ENCODE measurements around the gene RNF31.

RNF31 gene

DNA sequence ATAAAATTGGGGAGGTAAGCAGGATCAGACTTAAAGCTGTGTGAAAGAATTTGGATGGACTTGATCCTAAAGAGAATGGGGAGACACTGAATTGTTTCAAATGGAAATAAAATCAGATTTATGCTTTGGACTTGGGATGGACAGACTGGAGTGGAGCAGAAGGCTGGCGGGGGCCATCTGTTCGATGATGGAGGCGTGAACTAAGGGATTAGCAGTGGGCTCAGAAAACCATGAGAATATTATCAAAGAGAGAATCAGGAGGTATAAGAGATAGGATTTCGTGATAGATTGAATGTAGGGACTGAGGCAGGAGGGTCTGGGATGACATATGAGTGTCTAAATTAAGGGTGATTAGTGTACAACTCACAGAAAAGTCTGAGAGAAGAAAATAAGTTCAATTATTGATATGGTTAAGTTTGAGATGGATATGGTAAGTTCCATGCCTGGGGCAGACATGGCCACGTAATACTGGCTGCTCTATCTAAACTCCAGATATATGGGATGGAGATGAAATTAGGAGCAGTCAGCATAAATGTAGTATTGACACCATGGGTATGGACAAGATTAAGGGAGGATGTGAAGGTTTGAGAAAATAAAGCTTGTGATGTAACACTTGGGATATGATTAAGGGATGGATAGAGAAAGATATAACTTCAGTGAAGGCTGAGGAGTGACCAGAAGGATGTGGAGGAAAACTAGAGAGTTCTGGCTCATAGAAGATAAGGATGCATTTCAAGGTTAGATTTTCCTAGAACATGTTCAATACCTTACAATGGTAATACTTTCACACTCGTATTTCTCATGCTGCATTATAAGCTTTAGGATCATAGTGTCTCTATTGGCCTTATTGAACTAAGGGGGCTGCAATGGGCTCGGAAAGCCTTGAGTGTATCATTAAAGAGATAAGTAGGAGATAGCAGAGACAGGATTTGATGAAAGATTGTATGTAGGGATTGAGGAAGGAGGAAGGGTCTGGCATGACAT, 57.2 kb downstream of the RNF31 start:
- DNase-seq = no peak

DNA sequence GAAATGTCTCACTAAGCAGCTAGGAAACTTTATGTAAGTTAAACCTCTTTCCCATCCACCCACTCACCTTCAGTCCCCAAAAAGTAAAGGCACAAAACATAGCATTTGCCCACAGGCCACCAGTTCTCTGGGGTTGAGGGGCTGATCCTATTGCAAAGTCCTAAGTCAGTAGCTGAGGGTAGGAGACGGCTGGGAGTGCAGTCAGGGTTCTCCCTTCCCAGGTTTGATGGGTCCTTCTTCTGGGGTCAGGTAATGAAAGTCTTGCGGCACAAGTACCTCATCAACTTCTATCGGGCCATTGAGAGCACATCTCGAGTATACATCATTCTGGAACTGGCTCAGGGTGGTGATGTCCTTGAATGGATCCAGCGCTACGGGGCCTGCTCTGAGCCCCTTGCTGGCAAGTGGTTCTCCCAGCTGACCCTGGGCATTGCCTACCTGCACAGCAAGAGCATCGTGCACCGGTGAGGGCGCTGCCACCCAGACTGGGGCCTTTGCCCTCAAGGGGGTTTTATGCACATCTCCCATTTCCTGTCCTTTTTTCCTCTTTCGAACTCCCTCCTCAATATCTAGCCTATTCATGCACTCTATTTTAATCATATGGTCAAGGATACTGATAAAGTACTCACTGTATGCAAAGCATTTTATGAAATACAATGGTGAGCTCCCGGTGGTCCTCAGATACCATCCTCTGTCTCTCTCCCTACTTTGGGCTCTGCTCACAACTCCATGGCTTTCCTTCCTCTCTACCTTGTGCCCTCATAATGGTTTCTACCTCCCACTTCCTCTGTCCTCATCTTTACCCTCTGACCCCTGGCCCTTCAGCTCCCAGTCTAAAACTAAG, 59.2 kb downstream of the RNF31 start:
- DNase-seq = no peak

DNA sequence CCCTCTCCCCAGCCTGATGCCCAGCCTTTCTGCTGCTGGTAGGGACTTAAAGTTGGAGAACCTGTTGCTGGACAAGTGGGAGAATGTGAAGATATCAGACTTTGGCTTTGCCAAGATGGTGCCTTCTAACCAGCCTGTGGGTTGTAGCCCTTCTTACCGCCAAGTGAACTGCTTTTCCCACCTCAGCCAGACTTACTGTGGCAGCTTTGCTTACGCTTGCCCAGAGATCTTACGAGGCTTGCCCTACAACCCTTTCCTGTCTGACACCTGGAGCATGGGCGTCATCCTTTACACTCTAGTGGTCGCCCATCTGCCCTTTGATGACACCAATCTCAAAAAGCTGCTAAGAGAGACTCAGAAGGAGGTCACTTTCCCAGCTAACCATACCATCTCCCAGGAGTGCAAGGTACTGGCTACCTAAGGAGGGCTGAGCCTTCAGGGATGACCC, 59.8 kb downstream of the RNF31 start:
- no peak for DNase-seq

DNA sequence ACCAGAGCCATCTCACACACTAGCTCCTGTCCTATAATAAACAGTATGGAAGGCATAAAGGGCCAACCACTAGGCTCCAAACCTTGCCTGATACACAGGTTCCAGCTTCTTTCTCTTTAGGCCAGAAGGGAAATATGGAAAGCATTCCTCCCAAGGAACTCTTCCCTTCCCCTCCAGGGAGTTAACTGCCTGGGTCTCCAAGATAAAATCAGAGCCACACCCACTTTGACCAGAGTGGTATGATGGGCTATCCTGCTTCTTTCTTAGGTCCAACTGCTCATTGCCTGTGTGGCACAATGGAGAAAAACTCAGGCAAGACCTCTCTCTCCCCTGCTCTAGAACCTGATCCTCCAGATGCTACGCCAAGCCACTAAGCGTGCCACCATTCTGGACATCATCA, 60.3 kb downstream of the RNF31 start:
- peak; percentile 3 for DNase-seq
